ENCODE results near the gene PERP.

Gene PERP

DNA sequence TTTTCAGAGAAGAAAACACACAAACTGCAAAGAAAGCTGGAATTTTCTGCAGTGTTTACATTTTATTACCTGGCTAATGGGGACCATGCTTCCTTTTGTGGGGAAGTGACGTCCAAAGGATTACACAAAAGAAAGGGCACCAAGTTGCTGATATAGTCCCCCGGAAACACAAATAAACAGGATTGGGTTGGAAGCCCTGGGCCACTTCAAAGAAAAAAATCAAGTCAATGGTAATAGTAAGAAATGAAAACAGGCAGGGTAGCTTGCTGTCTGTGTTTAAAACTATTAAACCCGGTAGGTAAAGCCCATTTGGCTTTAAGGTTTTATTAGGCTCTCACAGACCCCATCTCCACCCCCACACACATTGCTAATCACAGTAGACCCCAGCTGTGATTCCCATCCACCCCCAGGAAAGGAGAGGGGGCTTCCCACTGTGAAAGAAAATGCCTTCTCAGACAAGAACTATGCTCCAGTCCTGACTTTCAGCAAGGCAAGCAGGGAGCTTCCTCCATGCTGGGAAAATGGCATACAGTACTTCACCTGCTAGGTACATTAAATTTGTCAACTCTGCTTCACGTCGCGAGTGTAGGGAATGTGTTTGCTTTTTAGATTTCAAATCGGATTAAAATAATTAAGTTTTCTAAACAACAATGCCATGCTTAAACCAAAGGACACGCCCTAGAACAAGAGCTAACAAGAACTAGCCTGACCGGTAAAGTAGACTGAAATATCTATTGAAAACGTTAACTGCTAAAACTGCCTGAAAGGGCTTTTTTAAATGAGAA is 1.1 kb downstream of the PERP start:
- H3K9me3 ChIP-seq (ENCODE audit: control insufficient read depth in 5 of 5, low read length in 5 of 5), result no peaks in the 10 kb centered on the region
- peaks cover 0 to 21% (median 16%) of the 10 kb centered on the region in 5 donors for H3K4me1 ChIP-seq (ENCODE audit: control insufficient read depth in 5 of 5, insufficient read depth in 5 of 5, low read length in 5 of 5)
- peak overlapping the region in 3 of 5 donors; percentile 63 to 81 (median 72) for H3K9ac ChIP-seq (ENCODE audit: low read length in 5 of 5)
- no peaks in the 10 kb centered on the region for H3K36me3 ChIP-seq (ENCODE audit: control insufficient read depth in 5 of 5, insufficient read depth in 5 of 5, low read length in 5 of 5)
- H3K27ac ChIP-seq (ENCODE audit: low read depth, low read length), result no peak overlapping the region
- H3K4me3 ChIP-seq (ENCODE audit: low read depth in 1 of 5, low read length in 5 of 5), result peak overlapping the region; percentile 46 to 88 (median 71)
- peaks cover 0 to 14% (median 4%) of the 10 kb centered on the region in 5 donors for H3K27me3 ChIP-seq (ENCODE audit: control insufficient read depth in 5 of 5, insufficient read depth in 4 of 5, low read length in 5 of 5)

DNA sequence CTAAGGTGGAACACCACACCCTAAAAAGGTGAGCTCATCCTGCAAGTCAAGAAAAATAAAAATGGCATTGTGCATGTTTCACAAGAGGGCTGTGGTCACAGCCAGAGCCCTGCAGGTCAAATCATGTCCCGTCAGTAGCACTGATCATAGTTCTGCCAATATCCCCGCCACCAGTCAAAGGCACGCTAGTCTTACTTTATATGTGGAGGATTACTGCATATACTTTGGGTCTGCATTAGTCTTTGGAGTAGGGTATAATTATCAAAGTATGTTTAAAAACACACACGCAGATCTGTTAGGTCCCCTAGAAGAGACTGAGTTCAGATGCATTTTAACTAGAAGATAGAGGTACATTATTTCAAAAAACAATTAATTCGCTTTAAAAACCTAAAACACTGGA is 1.8 kb downstream of the PERP start:
- Histone ChIP-seq H3K4me3 (ENCODE audit: low read depth in 1 of 5, low read length in 5 of 5) (no peak overlapping the region), H3K27me3 (ENCODE audit: control insufficient read depth in 5 of 5, insufficient read depth in 4 of 5, low read length in 5 of 5) (peaks cover 0 to 14% (median 4%) of the 10 kb centered on the region in 5 donors), H3K27ac (ENCODE audit: low read depth, low read length) (no peak overlapping the region), H3K9ac (ENCODE audit: low read length in 5 of 5) (no peak overlapping the region), H3K36me3 (ENCODE audit: control insufficient read depth in 5 of 5, insufficient read depth in 5 of 5, low read length in 5 of 5) (no peaks in the 10 kb centered on the region), H3K9me3 (ENCODE audit: control insufficient read depth in 5 of 5, low read length in 5 of 5) (no peaks in the 10 kb centered on the region), H3K4me1 (ENCODE audit: control insufficient read depth in 5 of 5, insufficient read depth in 5 of 5, low read length in 5 of 5) (peaks cover 0 to 21% (median 16%) of the 10 kb centered on the region in 5 donors)

DNA sequence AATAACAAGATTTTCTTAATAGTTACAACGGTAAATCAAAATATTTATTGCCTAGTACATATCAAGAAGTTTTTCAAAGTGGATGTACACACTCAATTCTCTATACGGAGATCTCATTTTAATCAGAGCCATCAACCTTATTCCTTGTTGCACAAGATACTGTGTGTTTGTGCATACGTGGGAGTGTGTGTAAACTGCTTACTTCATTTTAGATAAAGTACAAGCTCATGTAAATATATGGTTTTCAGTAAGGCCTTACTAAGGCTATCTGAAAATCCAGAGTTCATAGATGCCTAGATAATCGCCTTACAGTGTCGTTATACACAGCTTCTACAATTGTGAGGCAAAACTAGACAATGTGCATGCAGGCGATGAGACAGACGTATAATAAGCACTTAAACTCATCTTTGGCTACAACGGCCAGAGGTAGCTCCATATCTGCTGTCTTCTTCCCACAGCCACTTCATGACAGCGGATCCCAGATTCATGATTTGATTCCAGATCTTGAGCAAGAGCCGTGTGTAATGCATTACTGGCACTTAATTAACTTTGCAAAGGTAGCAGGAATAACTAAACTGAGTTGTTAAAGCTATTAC is 2.5 kb downstream of the PERP start:
- no peak overlapping the region for H3K4me3 ChIP-seq (ENCODE audit: low read depth in 1 of 5, low read length in 5 of 5)
- H3K9ac ChIP-seq (ENCODE audit: low read length in 5 of 5), result no peak overlapping the region
- no peaks in the 10 kb centered on the region for H3K36me3 ChIP-seq (ENCODE audit: control insufficient read depth in 5 of 5, insufficient read depth in 5 of 5, low read length in 5 of 5)
- H3K27me3 ChIP-seq (ENCODE audit: control insufficient read depth in 5 of 5, insufficient read depth in 4 of 5, low read length in 5 of 5), result peaks cover 0 to 14% (median 4%) of the 10 kb centered on the region in 5 donors
- H3K9me3 ChIP-seq (ENCODE audit: control insufficient read depth in 5 of 5, low read length in 5 of 5), result no peaks in the 10 kb centered on the region
- H3K27ac ChIP-seq (ENCODE audit: low read depth, low read length), result no peak overlapping the region
- H3K4me1 ChIP-seq (ENCODE audit: control insufficient read depth in 5 of 5, insufficient read depth in 5 of 5, low read length in 5 of 5), result peaks cover 0 to 21% (median 16%) of the 10 kb centered on the region in 5 donors

DNA sequence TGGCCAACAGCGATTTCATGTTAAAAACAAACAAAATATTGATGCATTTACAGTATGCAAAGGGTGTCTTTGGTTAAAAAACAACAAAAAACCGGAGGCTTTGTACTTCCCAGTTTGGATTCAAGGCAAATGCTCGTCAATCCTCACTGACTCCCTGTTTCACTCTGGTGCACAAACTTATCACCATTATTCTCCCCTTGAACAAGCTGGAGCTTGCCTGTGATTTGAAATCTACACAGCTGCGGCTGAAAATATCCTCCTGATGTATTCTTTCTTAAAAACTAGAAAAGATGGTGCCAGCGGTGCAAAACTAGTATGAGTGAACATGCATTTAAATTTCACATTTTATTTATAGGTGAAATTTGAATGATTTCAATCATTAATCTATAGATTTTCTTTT is 3.3 kb downstream of the PERP start:
- H3K36me3 ChIP-seq (ENCODE audit: control insufficient read depth in 5 of 5, insufficient read depth in 5 of 5, low read length in 5 of 5), result no peaks in the 10 kb centered on the region
- H3K9ac ChIP-seq (ENCODE audit: low read length in 5 of 5), result no peak overlapping the region
- H3K27me3 ChIP-seq (ENCODE audit: control insufficient read depth in 5 of 5, insufficient read depth in 4 of 5, low read length in 5 of 5), result peaks cover 0 to 14% (median 4%) of the 10 kb centered on the region in 5 donors
- H3K9me3 ChIP-seq (ENCODE audit: control insufficient read depth in 5 of 5, low read length in 5 of 5), result no peaks in the 10 kb centered on the region
- no peak overlapping the region for H3K4me3 ChIP-seq (ENCODE audit: low read depth in 1 of 5, low read length in 5 of 5)
- H3K4me1 ChIP-seq (ENCODE audit: control insufficient read depth in 5 of 5, insufficient read depth in 5 of 5, low read length in 5 of 5), result peaks cover 0 to 21% (median 16%) of the 10 kb centered on the region in 5 donors
- no peak overlapping the region for H3K27ac ChIP-seq (ENCODE audit: low read depth, low read length)

DNA sequence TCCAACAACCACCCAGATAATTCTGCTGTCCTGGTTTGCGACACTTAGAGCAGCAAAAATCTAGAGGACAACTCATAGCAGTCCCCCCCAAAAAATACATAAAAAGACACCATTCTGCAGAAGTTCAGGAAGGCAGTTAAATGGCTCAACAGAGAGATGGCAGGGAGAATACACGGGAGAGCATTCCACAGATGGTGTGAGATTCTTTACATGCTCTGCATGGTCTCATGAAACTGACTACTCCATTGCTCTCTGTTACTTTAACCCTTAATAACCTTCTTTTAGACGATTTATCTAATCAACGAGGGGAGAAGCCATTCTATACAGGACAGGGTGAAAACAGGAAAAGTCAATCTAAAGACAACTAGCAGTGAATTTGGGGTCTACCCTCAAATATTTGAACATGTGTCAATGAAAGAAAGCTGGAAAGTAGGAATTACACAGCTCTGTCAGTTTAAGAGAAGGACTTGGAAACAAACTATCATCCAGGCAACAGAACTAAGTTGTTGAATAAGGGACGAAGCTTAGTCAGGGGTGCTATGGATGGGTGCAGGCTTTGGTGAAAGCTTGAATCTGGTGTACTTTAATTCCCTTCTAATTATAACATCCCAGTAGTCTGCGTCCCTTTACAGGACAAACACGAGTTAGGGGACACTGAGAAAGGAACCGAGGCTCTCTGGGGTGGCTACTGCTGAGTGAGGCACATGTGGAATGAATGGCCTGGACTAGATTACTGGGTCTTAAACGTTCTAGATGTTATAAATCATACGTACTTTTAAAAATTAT is 5.1 kb downstream of the PERP start:
- Histone ChIP-seq H3K36me3 (ENCODE audit: control insufficient read depth in 5 of 5, insufficient read depth in 5 of 5, low read length in 5 of 5) (no peaks in the 10 kb centered on the region), H3K27me3 (ENCODE audit: control insufficient read depth in 5 of 5, insufficient read depth in 4 of 5, low read length in 5 of 5) (peaks cover 0 to 8% (median 0%) of the 10 kb centered on the region in 5 donors), H3K27ac (ENCODE audit: low read depth, low read length) (no peak overlapping the region), H3K9me3 (ENCODE audit: control insufficient read depth in 5 of 5, low read length in 5 of 5) (peaks cover 0 to 6% (median 0%) of the 10 kb centered on the region in 5 donors), H3K9ac (ENCODE audit: low read length in 5 of 5) (no peak overlapping the region), H3K4me1 (ENCODE audit: control insufficient read depth in 5 of 5, insufficient read depth in 5 of 5, low read length in 5 of 5) (peaks cover 0 to 11% (median 8%) of the 10 kb centered on the region in 5 donors), H3K4me3 (ENCODE audit: low read depth in 1 of 5, low read length in 5 of 5) (no peak overlapping the region)

DNA sequence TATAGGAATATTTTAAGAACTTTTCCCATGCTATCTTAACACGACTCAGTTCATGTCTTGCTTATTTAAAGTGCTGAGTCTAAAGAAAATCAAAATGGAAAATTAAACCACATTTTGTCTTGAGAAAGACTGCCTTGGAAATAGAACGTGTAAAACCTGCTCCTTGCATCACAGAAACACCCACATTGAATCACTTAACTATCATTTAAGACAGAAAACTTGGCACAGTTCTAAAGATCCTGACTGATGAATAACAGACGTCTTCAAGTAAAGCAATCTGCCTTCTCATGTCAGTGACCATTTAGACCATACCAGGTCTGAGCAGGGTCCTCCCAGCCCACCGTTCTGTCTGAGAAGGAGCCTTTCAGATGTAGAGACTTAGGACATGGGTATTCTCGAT is 7.4 kb downstream of the PERP start:
- Histone ChIP-seq H3K9me3 (ENCODE audit: control insufficient read depth in 5 of 5, low read length in 5 of 5) (peaks cover 0 to 6% (median 0%) of the 10 kb centered on the region in 5 donors), H3K4me1 (ENCODE audit: control insufficient read depth in 5 of 5, insufficient read depth in 5 of 5, low read length in 5 of 5) (no peaks in the 10 kb centered on the region), H3K27me3 (ENCODE audit: control insufficient read depth in 5 of 5, insufficient read depth in 4 of 5, low read length in 5 of 5) (peaks cover 0 to 4% (median 0%) of the 10 kb centered on the region in 5 donors), H3K9ac (ENCODE audit: low read length in 5 of 5) (no peak overlapping the region), H3K36me3 (ENCODE audit: control insufficient read depth in 5 of 5, insufficient read depth in 5 of 5, low read length in 5 of 5) (peaks cover 0 to 9% (median 5%) of the 10 kb centered on the region in 5 donors), H3K4me3 (ENCODE audit: low read depth in 1 of 5, low read length in 5 of 5) (no peak overlapping the region), H3K27ac (ENCODE audit: low read depth, low read length) (no peak overlapping the region)

DNA sequence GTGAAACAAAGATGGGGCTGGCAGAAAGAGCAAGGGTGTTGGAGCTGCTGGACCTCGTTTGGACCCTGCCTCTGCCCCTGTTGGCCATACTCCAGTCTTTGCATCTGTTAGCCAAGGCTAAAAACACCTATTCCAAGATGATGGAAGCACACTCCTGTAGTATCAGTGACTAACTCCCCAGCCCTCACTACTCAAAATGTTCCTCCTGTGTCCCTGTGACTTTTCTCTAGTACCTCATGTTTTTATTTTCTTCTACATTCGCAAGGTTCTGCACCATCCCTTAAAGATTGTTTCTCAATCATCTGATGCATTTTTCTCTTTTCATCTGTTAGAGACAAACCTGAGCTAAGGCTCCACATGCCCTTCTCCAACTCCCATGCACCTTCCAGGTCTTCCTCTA is 8.9 kb downstream of the PERP start:
- Histone ChIP-seq H3K4me1 (ENCODE audit: control insufficient read depth in 5 of 5, insufficient read depth in 5 of 5, low read length in 5 of 5) (no peaks in the 10 kb centered on the region), H3K27me3 (ENCODE audit: control insufficient read depth in 5 of 5, insufficient read depth in 4 of 5, low read length in 5 of 5) (no peaks in the 10 kb centered on the region), H3K9ac (ENCODE audit: low read length in 5 of 5) (no peak overlapping the region), H3K4me3 (ENCODE audit: low read depth in 1 of 5, low read length in 5 of 5) (no peak overlapping the region), H3K27ac (ENCODE audit: low read depth, low read length) (no peak overlapping the region), H3K9me3 (ENCODE audit: control insufficient read depth in 5 of 5, low read length in 5 of 5) (peaks cover 0 to 6% (median 0%) of the 10 kb centered on the region in 5 donors), H3K36me3 (ENCODE audit: control insufficient read depth in 5 of 5, insufficient read depth in 5 of 5, low read length in 5 of 5) (peaks cover 0 to 9% (median 5%) of the 10 kb centered on the region in 5 donors)

DNA sequence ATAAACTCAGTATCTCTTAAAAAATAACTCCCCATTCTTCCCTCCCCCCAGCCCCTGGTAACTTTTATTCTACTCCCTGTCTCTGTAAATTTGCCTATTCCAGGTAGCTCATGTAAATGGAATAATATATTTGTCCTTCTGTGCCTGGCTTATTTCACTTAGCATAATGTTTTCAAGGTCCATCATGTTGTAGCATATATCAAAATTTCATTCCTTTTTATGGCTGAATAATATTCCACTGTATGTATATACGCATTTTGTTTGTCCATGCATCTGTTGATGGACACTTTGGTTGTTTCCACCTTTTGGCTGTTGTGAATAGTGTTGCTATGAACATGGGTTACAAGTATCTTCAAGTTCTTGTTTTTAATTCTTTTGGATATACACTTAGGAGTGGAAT is 13.0 kb downstream of the PERP start:
- H3K27me3 ChIP-seq (ENCODE audit: control insufficient read depth in 5 of 5, insufficient read depth in 4 of 5, low read length in 5 of 5), result no peaks in the 10 kb centered on the region
- peaks cover 0 to 6% (median 0%) of the 10 kb centered on the region in 5 donors for H3K9me3 ChIP-seq (ENCODE audit: control insufficient read depth in 5 of 5, low read length in 5 of 5)
- H3K4me3 ChIP-seq (ENCODE audit: low read depth in 1 of 5, low read length in 5 of 5), result no peak overlapping the region
- no peak overlapping the region for H3K9ac ChIP-seq (ENCODE audit: low read length in 5 of 5)
- no peak overlapping the region for H3K27ac ChIP-seq (ENCODE audit: low read depth, low read length)
- no peaks in the 10 kb centered on the region for H3K4me1 ChIP-seq (ENCODE audit: control insufficient read depth in 5 of 5, insufficient read depth in 5 of 5, low read length in 5 of 5)
- peaks cover 0 to 9% (median 9%) of the 10 kb centered on the region in 5 donors for H3K36me3 ChIP-seq (ENCODE audit: control insufficient read depth in 5 of 5, insufficient read depth in 5 of 5, low read length in 5 of 5)

DNA sequence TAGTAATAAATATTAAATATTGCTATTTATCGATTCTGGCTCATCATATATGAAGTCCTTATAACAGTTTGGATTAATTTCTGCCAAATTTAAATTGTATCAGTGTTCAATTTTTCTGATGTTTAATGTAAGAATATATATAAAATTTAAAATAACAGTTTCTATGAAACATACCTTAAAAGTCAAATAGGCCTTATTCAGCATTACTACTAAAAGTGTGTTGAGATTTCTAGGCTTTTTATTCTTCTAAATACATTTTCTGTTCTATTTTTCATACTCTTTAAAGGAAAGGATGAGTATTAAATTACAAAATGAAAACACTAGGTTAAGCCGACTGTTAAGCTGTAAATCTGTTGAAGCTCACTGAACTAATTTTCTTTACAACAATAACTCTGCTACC is 13.6 kb downstream of the PERP start:
- Histone ChIP-seq H3K4me1 (ENCODE audit: control insufficient read depth in 5 of 5, insufficient read depth in 5 of 5, low read length in 5 of 5) (no peaks in the 10 kb centered on the region), H3K36me3 (ENCODE audit: control insufficient read depth in 5 of 5, insufficient read depth in 5 of 5, low read length in 5 of 5) (peaks cover 0 to 9% (median 9%) of the 10 kb centered on the region in 5 donors), H3K27me3 (ENCODE audit: control insufficient read depth in 5 of 5, insufficient read depth in 4 of 5, low read length in 5 of 5) (no peaks in the 10 kb centered on the region), H3K9me3 (ENCODE audit: control insufficient read depth in 5 of 5, low read length in 5 of 5) (peaks cover 0 to 6% (median 0%) of the 10 kb centered on the region in 5 donors), H3K9ac (ENCODE audit: low read length in 5 of 5) (no peak overlapping the region), H3K4me3 (ENCODE audit: low read depth in 1 of 5, low read length in 5 of 5) (no peak overlapping the region), H3K27ac (ENCODE audit: low read depth, low read length) (no peak overlapping the region)

All from subcutaneous abdominal adipose tissue (tissue), 5 donors.